GM23338 (cell line): ENCODE results near the gene PTPRE. TPM values are rescaled to one million over a fixed set of nuclear protein-coding genes. Genes with fewer than 3 reads are reported as not detected.

Source experiments
- ATAC-seq: fragments of 200-7000 bp; cut with Tn5 transposase; 3 replicates; pipeline ENCODE4 v1.9.1; 2020
- DNase-seq: peaks from one replicate; pipeline ENCODE4 v3.0.0-alpha.2; 2015; ENCODE audit warnings: low spot score
- H2AFZ ChIP-seq: fragments of 200-600 bp; sonication (generic); 2 replicates; pipeline ENCODE4 v1.8.0; 2016; ENCODE audit warnings: antibody characterized with exemption, mild to moderate bottlenecking, moderate library complexity
- H3F3A ChIP-seq: fragments of 200-600 bp; sonication (generic); replicated peaks from 2 replicates; pipeline ENCODE4 v1.8.0; 2017; ENCODE audit warnings: antibody characterized with exemption, mixed run types, low read depth
- H3K27ac ChIP-seq: fragments of 200-600 bp; sonication (generic); 2 replicates; pipeline ENCODE4 v1.6.1; 2016; ENCODE audit warnings: low read depth
- H3K27me3 ChIP-seq: fragments of 200-600 bp; sonication (generic); 2 replicates; pipeline ENCODE4 v1.8.0; 2016; ENCODE audit warnings: mild to moderate bottlenecking, mixed run types, moderate library complexity; ENCODE audit not compliant: insufficient read depth
- H3K36me3 ChIP-seq: fragments of 200-600 bp; sonication (generic); 2 replicates; pipeline ENCODE4 v1.8.0; 2016; ENCODE audit warnings: mild to moderate bottlenecking; ENCODE audit not compliant: insufficient read depth
- H3K4me1 ChIP-seq: fragments of 200-600 bp; sonication (generic); 2 replicates; pipeline ENCODE4 v1.8.0; 2016; ENCODE audit warnings: mild to moderate bottlenecking, moderate library complexity; ENCODE audit not compliant: insufficient read depth
- H3K4me2 ChIP-seq: fragments of 200-600 bp; sonication (generic); 2 replicates; pipeline ENCODE4 v1.7.1; 2017; ENCODE audit warnings: mixed run types
- H3K4me3 ChIP-seq: fragments of 200-600 bp; sonication (generic); 2 replicates; pipeline ENCODE4 v1.6.1; 2016; ENCODE audit warnings: mixed run types
- H3K79me2 ChIP-seq: fragments of 200-600 bp; sonication (generic); replicated peaks from 2 replicates; pipeline ENCODE4 v1.8.0; 2017; ENCODE audit warnings: mild to moderate bottlenecking; ENCODE audit not compliant: insufficient read depth
- H3K9me2 ChIP-seq: fragments of 200-600 bp; sonication (generic); 2 replicates; pipeline ENCODE4 v1.8.0; 2017; ENCODE audit not compliant: insufficient read depth
- H4K20me1 ChIP-seq: fragments of 200-600 bp; sonication (generic); replicated peaks from 2 replicates; pipeline ENCODE4 v1.8.0; 2017; ENCODE audit warnings: mild to moderate bottlenecking; ENCODE audit not compliant: insufficient read depth
- H3K27ac Mint-ChIP-seq: 2 replicates; pipeline ENCODE4 v1.8.0; 2020; ENCODE audit warnings: inconsistent platforms, mild to moderate bottlenecking, moderate library complexity, mixed read lengths
- H3K27me3 Mint-ChIP-seq: 3 replicates; pipeline ENCODE4 v1.8.0; 2022; ENCODE audit warnings: low read depth, mild to moderate bottlenecking, moderate library complexity, mixed read lengths, inconsistent platforms; ENCODE audit not compliant: insufficient read depth, poor library complexity
- H3K36me3 Mint-ChIP-seq: 3 replicates; pipeline ENCODE4 v1.8.0; 2021; ENCODE audit warnings: low read depth, mild to moderate bottlenecking, inconsistent platforms, moderate library complexity, mixed read lengths
- H3K4me1 Mint-ChIP-seq: 3 replicates; pipeline ENCODE4 v1.8.0; 2020; ENCODE audit warnings: mild to moderate bottlenecking, inconsistent platforms, mixed read lengths
- H3K4me3 Mint-ChIP-seq: 3 replicates; pipeline ENCODE4 v1.8.0; 2021; ENCODE audit warnings: moderate library complexity, mild to moderate bottlenecking, inconsistent platforms, mixed read lengths
- H3K9me3 Mint-ChIP-seq: 3 replicates; pipeline ENCODE4 v1.8.0; 2020; ENCODE audit warnings: moderate library complexity, mild to moderate bottlenecking, inconsistent platforms, mixed read lengths
- CREB1 ChIP-seq: fragments of 250-450 bp; sonication (Bioruptor Pico); IDR thresholded peaks from 2 replicates; pipeline ENCODE4 v1.5.0; 2020; ENCODE audit warnings: low read depth, mild to moderate bottlenecking, moderate library complexity
- EZH2 ChIP-seq: fragments of 200-600 bp; sonication (generic); IDR thresholded peaks from one replicate; pipeline ENCODE4 v1.8.0; 2017; ENCODE audit warnings: antibody characterized with exemption, mild to moderate bottlenecking, low read depth; ENCODE audit not compliant: unreplicated experiment
- EZH2phosphoT487 ChIP-seq: fragments of 200-600 bp; sonication (generic); IDR thresholded peaks from one replicate; pipeline ENCODE4 v1.8.1; 2018; ENCODE audit warnings: antibody characterized with exemption; ENCODE audit not compliant: unreplicated experiment
- JUNB ChIP-seq: IDR thresholded peaks from one replicate; pipeline ENCODE4 v1.6.1; 2016; ENCODE audit warnings: antibody characterized with exemption; ENCODE audit not compliant: unreplicated experiment
- NANOG ChIP-seq: IDR thresholded peaks from 2 replicates; pipeline ENCODE4 v1.6.1; 2016; ENCODE audit warnings: antibody characterized with exemption, borderline replicate concordance
- POLR2AphosphoS5 ChIP-seq: IDR thresholded peaks from 2 replicates; pipeline ENCODE4 v1.6.1; 2016; ENCODE audit warnings: antibody characterized with exemption, low read depth
- STAT1 ChIP-seq: IDR thresholded peaks from one replicate; pipeline ENCODE4 v1.6.1; 2016; ENCODE audit warnings: antibody characterized with exemption; ENCODE audit not compliant: unreplicated experiment
- ZNF114 ChIP-seq: fragments of 250-450 bp; sonication (Bioruptor Pico); IDR thresholded peaks from 2 replicates; pipeline ENCODE4 v1.5.0; 2020; ENCODE audit warnings: mild to moderate bottlenecking, moderate library complexity
- ZNF331 ChIP-seq: fragments of 250-450 bp; sonication (Bioruptor Pico); IDR thresholded peaks from 2 replicates; pipeline ENCODE4 v1.5.0; 2020; ENCODE audit warnings: low read depth, mild to moderate bottlenecking, moderate library complexity
- polyA plus RNA-seq: library from polyadenylated mRNA; unstranded; fragments of >200 nt; fragmentation: Nextera tagmentation; extraction: Ambion mirVana; gene quantifications from 2 replicates; pipeline ENCODE4 v1.2.1, GENCODE V29; 2016
- total RNA-seq: library from RNA; depleted of rRNA; stranded (reverse); fragments of >200 nt; shearing (Covaris generic); gene quantifications from 2 replicates; pipeline ENCODE4 v1.2.3, GENCODE V29; 2014
- TF ChIP-seq, protein P1 (sequence below): IDR thresholded peaks from 2 replicates; pipeline ENCODE4 v1.6.1; 2016; ENCODE audit warnings: antibody characterized with exemption
- TF ChIP-seq, protein P2 (sequence below), 2 experiments: fragments of 200-600 bp in 1 of 2; sonication (generic) in 1 of 2; conservative IDR thresholded peaks; 2 replicates each; pipeline versions ENCODE4 v1.5.1 to v1.6.1; 2016 to 2017; ENCODE audit warnings: antibody characterized with exemption in 2 of 2, low read depth in 2 of 2, mild to moderate bottlenecking in 2 of 2, moderate library complexity in 1 of 2
- TF ChIP-seq, protein P3 (sequence below): fragments of 250-450 bp; sonication (Bioruptor Pico); IDR thresholded peaks from 2 replicates; pipeline ENCODE4 v1.5.0; 2020; ENCODE audit warnings: mild to moderate bottlenecking, moderate library complexity
- TF ChIP-seq, protein P4 (sequence below): IDR thresholded peaks from one replicate; pipeline ENCODE4 v1.6.1; 2018; ENCODE audit warnings: antibody characterized with exemption; ENCODE audit not compliant: unreplicated experiment

Gene PTPRE
- total and polyA plus RNA-seq, 2 experiments from 2014 or later = 0.34 to 0.42 TPM

DNA sequence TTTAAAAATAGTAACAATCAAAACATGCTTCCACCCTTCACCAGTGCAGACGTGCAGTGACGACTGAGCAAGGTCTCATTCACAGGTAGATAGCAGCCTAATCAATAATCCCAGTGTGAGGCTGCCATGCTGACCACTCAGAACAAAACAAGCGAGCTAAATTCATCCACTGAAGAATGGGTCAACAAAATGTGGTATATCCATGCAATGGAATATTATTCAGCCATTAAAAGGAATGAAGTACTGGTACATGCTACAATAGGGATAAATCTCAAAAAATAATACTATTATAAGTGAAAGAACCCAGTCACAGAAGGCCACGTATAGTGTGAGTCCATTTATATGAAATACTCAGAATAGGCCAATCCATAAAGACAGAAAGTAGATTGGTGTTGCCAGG is 74.0 kb downstream of the PTPRE start:
- no peak overlapping the region for H3K27ac ChIP-seq
- DNase-seq = no peak
- H3F3A ChIP-seq = no peaks in the 10 kb centered on the region
- peaks cover 6% of the 10 kb centered on the region for H3K27me3 Mint-ChIP-seq
- no peak overlapping the region for H2AFZ ChIP-seq
- no peak overlapping the region for H3K4me3 Mint-ChIP-seq
- H3K27me3 ChIP-seq = no peaks in the 10 kb centered on the region
- peaks cover 5% of the 10 kb centered on the region; the same call in 1 of the 2 replicates for H3K36me3 ChIP-seq
- H3K9me3 Mint-ChIP-seq = peaks cover 12% of the 10 kb centered on the region; the same call in 2 of the 3 replicates
- no peaks in the 10 kb centered on the region for H3K79me2 ChIP-seq
- H3K4me3 ChIP-seq = no peak overlapping the region
- TF ChIP-seq CREB1 (CRISPR knock-in tag) = no peak
- TF ChIP-seq EZH2 = no peak
- TF ChIP-seq NANOG = no peak
- TF ChIP-seq ZNF331 (CRISPR knock-in tag) = no peak
- TF ChIP-seq, protein P1, sequence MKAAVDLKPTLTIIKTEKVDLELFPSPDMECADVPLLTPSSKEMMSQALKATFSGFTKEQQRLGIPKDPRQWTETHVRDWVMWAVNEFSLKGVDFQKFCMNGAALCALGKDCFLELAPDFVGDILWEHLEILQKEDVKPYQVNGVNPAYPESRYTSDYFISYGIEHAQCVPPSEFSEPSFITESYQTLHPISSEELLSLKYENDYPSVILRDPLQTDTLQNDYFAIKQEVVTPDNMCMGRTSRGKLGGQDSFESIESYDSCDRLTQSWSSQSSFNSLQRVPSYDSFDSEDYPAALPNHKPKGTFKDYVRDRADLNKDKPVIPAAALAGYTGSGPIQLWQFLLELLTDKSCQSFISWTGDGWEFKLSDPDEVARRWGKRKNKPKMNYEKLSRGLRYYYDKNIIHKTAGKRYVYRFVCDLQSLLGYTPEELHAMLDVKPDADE = no peak
- no peak for TF ChIP-seq ZNF114 (CRISPR knock-in tag)
- no peak for TF ChIP-seq JUNB
- TF ChIP-seq, protein P2, sequence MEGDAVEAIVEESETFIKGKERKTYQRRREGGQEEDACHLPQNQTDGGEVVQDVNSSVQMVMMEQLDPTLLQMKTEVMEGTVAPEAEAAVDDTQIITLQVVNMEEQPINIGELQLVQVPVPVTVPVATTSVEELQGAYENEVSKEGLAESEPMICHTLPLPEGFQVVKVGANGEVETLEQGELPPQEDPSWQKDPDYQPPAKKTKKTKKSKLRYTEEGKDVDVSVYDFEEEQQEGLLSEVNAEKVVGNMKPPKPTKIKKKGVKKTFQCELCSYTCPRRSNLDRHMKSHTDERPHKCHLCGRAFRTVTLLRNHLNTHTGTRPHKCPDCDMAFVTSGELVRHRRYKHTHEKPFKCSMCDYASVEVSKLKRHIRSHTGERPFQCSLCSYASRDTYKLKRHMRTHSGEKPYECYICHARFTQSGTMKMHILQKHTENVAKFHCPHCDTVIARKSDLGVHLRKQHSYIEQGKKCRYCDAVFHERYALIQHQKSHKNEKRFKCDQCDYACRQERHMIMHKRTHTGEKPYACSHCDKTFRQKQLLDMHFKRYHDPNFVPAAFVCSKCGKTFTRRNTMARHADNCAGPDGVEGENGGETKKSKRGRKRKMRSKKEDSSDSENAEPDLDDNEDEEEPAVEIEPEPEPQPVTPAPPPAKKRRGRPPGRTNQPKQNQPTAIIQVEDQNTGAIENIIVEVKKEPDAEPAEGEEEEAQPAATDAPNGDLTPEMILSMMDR (conservative IDR thresholded peaks at IDR 0.05; ENCODE audit: low read depth in 2 of 2) = no peak
- TF ChIP-seq, protein P3, sequence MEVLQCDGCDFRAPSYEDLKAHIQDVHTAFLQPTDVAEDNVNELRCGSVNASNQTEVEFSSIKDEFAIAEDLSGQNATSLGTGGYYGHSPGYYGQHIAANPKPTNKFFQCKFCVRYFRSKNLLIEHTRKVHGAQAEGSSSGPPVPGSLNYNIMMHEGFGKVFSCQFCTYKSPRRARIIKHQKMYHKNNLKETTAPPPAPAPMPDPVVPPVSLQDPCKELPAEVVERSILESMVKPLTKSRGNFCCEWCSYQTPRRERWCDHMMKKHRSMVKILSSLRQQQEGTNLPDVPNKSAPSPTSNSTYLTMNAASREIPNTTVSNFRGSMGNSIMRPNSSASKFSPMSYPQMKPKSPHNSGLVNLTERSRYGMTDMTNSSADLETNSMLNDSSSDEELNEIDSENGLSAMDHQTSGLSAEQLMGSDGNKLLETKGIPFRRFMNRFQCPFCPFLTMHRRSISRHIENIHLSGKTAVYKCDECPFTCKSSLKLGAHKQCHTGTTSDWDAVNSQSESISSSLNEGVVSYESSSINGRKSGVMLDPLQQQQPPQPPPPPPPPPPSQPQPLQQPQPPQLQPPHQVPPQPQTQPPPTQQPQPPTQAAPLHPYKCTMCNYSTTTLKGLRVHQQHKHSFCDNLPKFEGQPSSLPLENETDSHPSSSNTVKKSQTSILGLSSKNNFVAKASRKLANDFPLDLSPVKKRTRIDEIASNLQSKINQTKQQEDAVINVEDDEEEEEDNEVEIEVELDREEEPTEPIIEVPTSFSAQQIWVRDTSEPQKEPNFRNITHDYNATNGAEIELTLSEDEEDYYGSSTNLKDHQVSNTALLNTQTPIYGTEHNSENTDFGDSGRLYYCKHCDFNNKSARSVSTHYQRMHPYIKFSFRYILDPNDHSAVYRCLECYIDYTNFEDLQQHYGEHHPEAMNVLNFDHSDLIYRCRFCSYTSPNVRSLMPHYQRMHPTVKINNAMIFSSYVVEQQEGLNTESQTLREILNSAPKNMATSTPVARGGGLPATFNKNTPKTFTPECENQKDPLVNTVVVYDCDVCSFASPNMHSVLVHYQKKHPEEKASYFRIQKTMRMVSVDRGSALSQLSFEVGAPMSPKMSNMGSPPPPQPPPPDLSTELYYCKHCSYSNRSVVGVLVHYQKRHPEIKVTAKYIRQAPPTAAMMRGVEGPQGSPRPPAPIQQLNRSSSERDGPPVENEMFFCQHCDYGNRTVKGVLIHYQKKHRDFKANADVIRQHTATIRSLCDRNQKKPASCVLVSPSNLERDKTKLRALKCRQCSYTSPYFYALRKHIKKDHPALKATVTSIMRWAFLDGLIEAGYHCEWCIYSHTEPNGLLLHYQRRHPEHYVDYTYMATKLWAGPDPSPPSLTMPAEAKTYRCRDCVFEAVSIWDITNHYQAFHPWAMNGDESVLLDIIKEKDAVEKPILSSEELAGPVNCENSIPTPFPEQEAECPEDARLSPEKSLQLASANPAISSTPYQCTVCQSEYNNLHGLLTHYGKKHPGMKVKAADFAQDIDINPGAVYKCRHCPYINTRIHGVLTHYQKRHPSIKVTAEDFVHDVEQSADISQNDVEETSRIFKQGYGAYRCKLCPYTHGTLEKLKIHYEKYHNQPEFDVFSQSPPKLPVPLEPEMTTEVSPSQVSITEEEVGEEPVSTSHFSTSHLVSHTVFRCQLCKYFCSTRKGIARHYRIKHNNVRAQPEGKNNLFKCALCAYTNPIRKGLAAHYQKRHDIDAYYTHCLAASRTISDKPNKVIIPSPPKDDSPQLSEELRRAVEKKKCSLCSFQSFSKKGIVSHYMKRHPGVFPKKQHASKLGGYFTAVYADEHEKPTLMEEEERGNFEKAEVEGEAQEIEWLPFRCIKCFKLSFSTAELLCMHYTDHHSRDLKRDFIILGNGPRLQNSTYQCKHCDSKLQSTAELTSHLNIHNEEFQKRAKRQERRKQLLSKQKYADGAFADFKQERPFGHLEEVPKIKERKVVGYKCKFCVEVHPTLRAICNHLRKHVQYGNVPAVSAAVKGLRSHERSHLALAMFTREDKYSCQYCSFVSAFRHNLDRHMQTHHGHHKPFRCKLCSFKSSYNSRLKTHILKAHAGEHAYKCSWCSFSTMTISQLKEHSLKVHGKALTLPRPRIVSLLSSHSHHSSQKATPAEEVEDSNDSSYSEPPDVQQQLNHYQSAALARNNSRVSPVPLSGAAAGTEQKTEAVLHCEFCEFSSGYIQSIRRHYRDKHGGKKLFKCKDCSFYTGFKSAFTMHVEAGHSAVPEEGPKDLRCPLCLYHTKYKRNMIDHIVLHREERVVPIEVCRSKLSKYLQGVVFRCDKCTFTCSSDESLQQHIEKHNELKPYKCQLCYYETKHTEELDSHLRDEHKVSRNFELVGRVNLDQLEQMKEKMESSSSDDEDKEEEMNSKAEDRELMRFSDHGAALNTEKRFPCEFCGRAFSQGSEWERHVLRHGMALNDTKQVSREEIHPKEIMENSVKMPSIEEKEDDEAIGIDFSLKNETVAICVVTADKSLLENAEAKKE = no peak
- TF ChIP-seq, protein P4, sequence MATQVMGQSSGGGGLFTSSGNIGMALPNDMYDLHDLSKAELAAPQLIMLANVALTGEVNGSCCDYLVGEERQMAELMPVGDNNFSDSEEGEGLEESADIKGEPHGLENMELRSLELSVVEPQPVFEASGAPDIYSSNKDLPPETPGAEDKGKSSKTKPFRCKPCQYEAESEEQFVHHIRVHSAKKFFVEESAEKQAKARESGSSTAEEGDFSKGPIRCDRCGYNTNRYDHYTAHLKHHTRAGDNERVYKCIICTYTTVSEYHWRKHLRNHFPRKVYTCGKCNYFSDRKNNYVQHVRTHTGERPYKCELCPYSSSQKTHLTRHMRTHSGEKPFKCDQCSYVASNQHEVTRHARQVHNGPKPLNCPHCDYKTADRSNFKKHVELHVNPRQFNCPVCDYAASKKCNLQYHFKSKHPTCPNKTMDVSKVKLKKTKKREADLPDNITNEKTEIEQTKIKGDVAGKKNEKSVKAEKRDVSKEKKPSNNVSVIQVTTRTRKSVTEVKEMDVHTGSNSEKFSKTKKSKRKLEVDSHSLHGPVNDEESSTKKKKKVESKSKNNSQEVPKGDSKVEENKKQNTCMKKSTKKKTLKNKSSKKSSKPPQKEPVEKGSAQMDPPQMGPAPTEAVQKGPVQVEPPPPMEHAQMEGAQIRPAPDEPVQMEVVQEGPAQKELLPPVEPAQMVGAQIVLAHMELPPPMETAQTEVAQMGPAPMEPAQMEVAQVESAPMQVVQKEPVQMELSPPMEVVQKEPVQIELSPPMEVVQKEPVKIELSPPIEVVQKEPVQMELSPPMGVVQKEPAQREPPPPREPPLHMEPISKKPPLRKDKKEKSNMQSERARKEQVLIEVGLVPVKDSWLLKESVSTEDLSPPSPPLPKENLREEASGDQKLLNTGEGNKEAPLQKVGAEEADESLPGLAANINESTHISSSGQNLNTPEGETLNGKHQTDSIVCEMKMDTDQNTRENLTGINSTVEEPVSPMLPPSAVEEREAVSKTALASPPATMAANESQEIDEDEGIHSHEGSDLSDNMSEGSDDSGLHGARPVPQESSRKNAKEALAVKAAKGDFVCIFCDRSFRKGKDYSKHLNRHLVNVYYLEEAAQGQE = no peak
- TF ChIP-seq EZH2phosphoT487 = no peak
- TF ChIP-seq STAT1 = no peak
- no peak for TF ChIP-seq POLR2AphosphoS5
- no peaks in the 10 kb centered on the region for H3K4me1 ChIP-seq
- H3K36me3 Mint-ChIP-seq = no peaks in the 10 kb centered on the region; the same call in 2 of the 3 replicates
- H3K27ac Mint-ChIP-seq = no peak overlapping the region
- peaks cover 10% of the 10 kb centered on the region; the same call in 2 of the 3 replicates for H3K4me1 Mint-ChIP-seq
- H4K20me1 ChIP-seq = no peaks in the 10 kb centered on the region
- no peak overlapping the region for H3K4me2 ChIP-seq
- no peak for ATAC-seq
- H3K9me2 ChIP-seq = no peaks in the 10 kb centered on the region
